Endothelial cell of umbilical vein (primary cell): Measurements from ENCODE around the gene CAPN5. TPM values are rescaled to one million over a fixed set of nuclear protein-coding genes. Genes with fewer than 3 reads are reported as not detected.

ENCODE experiments used
- BruUV-seq: library from RNA; stranded (reverse); fragments of 400-500 nt; replicated peaks from 2 replicates; lab custom pipeline; 2021; lab: Mats Ljungman, UMichigan
- CTCF ChIA-PET: fragments of 300-600, 350-600 bp; sonication (Branson Sonifier 250); formaldehyde crosslinking; loops from one replicate; lab custom pipeline; 2021; ENCODE audit warnings: antibody characterized with exemption, inconsistent platforms; lab: Charles Lee
- POLR2A ChIA-PET: fragments of 300-600, 350-600 bp; sonication (Branson Sonifier 250); formaldehyde crosslinking; loops from one replicate; lab custom pipeline; 2021; ENCODE audit warnings: antibody characterized with exemption, inconsistent platforms; lab: Charles Lee
- DNase-seq: peaks from one replicate; pipeline ENCODE4 v3.0.0-alpha.2; 2011; ENCODE audit warnings: low read depth, low spot score
- FAIRE-seq: peaks from 2 replicates; lab custom pipeline; 2011; peaks lifted over from hg19 to GRCh38; lab: Jason Lieb, UNC
- H2AFZ ChIP-seq: 2 replicates; pipeline ENCODE4 v1.6.0; 2012; ENCODE audit warnings: low read depth, low read length, control low read depth, inconsistent platforms
- H3K27ac ChIP-seq: 2 replicates; pipeline ENCODE4 v1.5.1; 2011; ENCODE audit warnings: low read depth, mild to moderate bottlenecking, control low read depth, low read length, moderate library complexity; ENCODE audit not compliant: insufficient read depth
- H3K27me3 ChIP-seq, 2 experiments: 2 replicates each; pipeline versions ENCODE4 v1.6.0 to v1.6.1; 2011; ENCODE audit warnings: low read length in 2 of 2, mixed read lengths in 1 of 2; ENCODE audit not compliant: control insufficient read depth in 2 of 2, insufficient read depth in 2 of 2
- H3K36me3 ChIP-seq, 2 experiments: 2 replicates in 1 of 2; 3 replicates in 1 of 2; pipeline ENCODE4 v1.5.1; 2011; ENCODE audit warnings: low read length in 2 of 2, mild to moderate bottlenecking in 1 of 2, moderate library complexity in 1 of 2; ENCODE audit not compliant: control insufficient read depth in 2 of 2, insufficient read depth in 2 of 2; ENCODE audit errors: extremely low read depth in 1 of 2
- H3K4me1 ChIP-seq: 3 replicates; pipeline ENCODE4 v1.5.1; 2011; ENCODE audit warnings: mild to moderate bottlenecking, low read length; ENCODE audit not compliant: control insufficient read depth, insufficient read depth; ENCODE audit errors: extremely low read depth
- H3K4me2 ChIP-seq: 2 replicates; pipeline ENCODE4 v1.6.1; 2011; ENCODE audit warnings: low read length, control low read depth, mixed read lengths; ENCODE audit not compliant: insufficient read depth
- H3K4me3 ChIP-seq, 3 experiments: fragments of 200-600 bp in 1 of 3; sonication (generic), shearing (Covaris generic) in 1 of 3; replicated peaks in 1 of 3; 2 replicates each; pipeline ENCODE4 v1.5.1; 2011 to 2016; ENCODE audit warnings: control low read depth in 3 of 3, low read length in 3 of 3, mild to moderate bottlenecking in 2 of 3, inconsistent platforms in 1 of 3, low read depth in 1 of 3, moderate library complexity in 1 of 3; ENCODE audit not compliant: insufficient read depth in 1 of 3
- H3K79me2 ChIP-seq: 2 replicates; pipeline ENCODE4 v1.6.0; 2012; ENCODE audit warnings: low read length, inconsistent platforms; ENCODE audit not compliant: control insufficient read depth, insufficient read depth
- H3K9ac ChIP-seq: replicated peaks from 2 replicates; pipeline ENCODE3; 2011; ENCODE audit warnings: low read length, control low read depth; ENCODE audit not compliant: insufficient read depth; ENCODE audit errors: extremely low read depth
- H3K9me1 ChIP-seq: replicated peaks from 3 replicates; pipeline ENCODE4 v1.6.0; 2011; ENCODE audit warnings: mild to moderate bottlenecking, low read length; ENCODE audit not compliant: control insufficient read depth, insufficient read depth; ENCODE audit errors: extremely low read depth
- H3K9me3 ChIP-seq: replicated peaks from 2 replicates; pipeline ENCODE4 v1.5.1; 2012; ENCODE audit warnings: low read length, inconsistent platforms; ENCODE audit not compliant: control insufficient read depth, insufficient read depth
- H4K20me1 ChIP-seq: replicated peaks from 2 replicates; pipeline ENCODE3; 2011; ENCODE audit warnings: mild to moderate bottlenecking, low read length; ENCODE audit not compliant: control insufficient read depth, insufficient read depth; ENCODE audit errors: extremely low read depth
- EZH2 ChIP-seq: IDR thresholded peaks from 2 replicates; pipeline ENCODE4 v1.6.1; 2012; ENCODE audit warnings: borderline replicate concordance, low read depth, mild to moderate bottlenecking, moderate library complexity, low read length, inconsistent platforms; ENCODE audit not compliant: severe bottlenecking
- FOS ChIP-seq: IDR thresholded peaks from 2 replicates; pipeline ENCODE4 v1.6.1; 2011; ENCODE audit warnings: mild to moderate bottlenecking, low read length, moderate library complexity, borderline replicate concordance; ENCODE audit not compliant: insufficient read depth
- GATA2 ChIP-seq: IDR thresholded peaks from 2 replicates; pipeline ENCODE4 v1.7.0; 2011; ENCODE audit warnings: low read depth, mild to moderate bottlenecking, moderate library complexity, mixed read lengths, low read length; ENCODE audit not compliant: insufficient read length, insufficient read depth
- JUN ChIP-seq: IDR thresholded peaks from 2 replicates; pipeline ENCODE4 v1.6.1; 2011; ENCODE audit warnings: borderline replicate concordance, low read depth; ENCODE audit not compliant: insufficient read length, insufficient read depth
- MYC ChIP-seq: IDR thresholded peaks from one replicate; pipeline ENCODE4 v1.6.1; 2011; ENCODE audit warnings: mild to moderate bottlenecking, low read depth, low read length
- POLR2A ChIP-seq: IDR thresholded peaks from 2 replicates; pipeline ENCODE4 v1.6.1; 2012; ENCODE audit warnings: low read depth, mild to moderate bottlenecking, control low read depth, low read length
- POLR2AphosphoS5 ChIP-seq: IDR thresholded peaks from 2 replicates; pipeline ENCODE4 v1.6.1; 2012; ENCODE audit warnings: low read depth, mild to moderate bottlenecking, control low read depth, low read length, moderate library complexity; ENCODE audit not compliant: insufficient read depth
- dilution Hi-C: fragments of 300-500 bp; cut with MboI; formaldehyde crosslinking; loops from one replicate; pipeline ENCODE4 v1.15.0; 2019; ENCODE audit warnings: low sequenced_read_pairs; ENCODE audit not compliant: extremely low pct_ligation_motif_present
- intact Hi-C: fragments of 100-400 bp; cut with micrococcal nuclease; formaldehyde crosslinking; loops from one replicate; pipeline ENCODE4 v1.10.0; 2022
- polyA plus RNA-seq, 4 experiments: library from polyadenylated mRNA; depleted of rRNA in 3 of 4; stranded (reverse) in 3 of 4; unstranded in 1 of 4; fragments of >200 nt; gene quantifications; 2 replicates each; pipeline versions ENCODE4 v1.2.1 to v1.2.3, GENCODE V29; 2011 to 2012; ENCODE audit warnings: missing spikeins in 1 of 4
- total RNA-seq: library from RNA; stranded (reverse); gene quantifications from 2 replicates; pipeline ENCODE4 v1.2.3, GENCODE V29; 2021
- TF ChIP-seq, protein P1 (sequence below), 2 donors: IDR thresholded peaks; 1 replicate in 1 of 2; 2 replicates in 1 of 2; pipeline ENCODE4 v1.5.1; 2011; ENCODE audit warnings: low read length in 2 of 2, mild to moderate bottlenecking in 2 of 2, moderate library complexity in 2 of 2, control low read depth in 1 of 2, inconsistent platforms in 1 of 2, low read depth in 1 of 2; ENCODE audit not compliant: insufficient read depth in 1 of 2; ENCODE audit errors: extremely low read depth in 1 of 2
- TF ChIP-seq, protein P2 (sequence below): IDR thresholded peaks from 2 replicates; pipeline ENCODE4 v1.6.1; 2011; ENCODE audit not compliant: insufficient read depth, insufficient read length

Gene CAPN5
- total and polyA plus RNA-seq, 2 donors (not counting 3 experiments of a cell fraction or from before 2014, with no cell fraction given) = 15.0 to 17.0 TPM

DNA sequence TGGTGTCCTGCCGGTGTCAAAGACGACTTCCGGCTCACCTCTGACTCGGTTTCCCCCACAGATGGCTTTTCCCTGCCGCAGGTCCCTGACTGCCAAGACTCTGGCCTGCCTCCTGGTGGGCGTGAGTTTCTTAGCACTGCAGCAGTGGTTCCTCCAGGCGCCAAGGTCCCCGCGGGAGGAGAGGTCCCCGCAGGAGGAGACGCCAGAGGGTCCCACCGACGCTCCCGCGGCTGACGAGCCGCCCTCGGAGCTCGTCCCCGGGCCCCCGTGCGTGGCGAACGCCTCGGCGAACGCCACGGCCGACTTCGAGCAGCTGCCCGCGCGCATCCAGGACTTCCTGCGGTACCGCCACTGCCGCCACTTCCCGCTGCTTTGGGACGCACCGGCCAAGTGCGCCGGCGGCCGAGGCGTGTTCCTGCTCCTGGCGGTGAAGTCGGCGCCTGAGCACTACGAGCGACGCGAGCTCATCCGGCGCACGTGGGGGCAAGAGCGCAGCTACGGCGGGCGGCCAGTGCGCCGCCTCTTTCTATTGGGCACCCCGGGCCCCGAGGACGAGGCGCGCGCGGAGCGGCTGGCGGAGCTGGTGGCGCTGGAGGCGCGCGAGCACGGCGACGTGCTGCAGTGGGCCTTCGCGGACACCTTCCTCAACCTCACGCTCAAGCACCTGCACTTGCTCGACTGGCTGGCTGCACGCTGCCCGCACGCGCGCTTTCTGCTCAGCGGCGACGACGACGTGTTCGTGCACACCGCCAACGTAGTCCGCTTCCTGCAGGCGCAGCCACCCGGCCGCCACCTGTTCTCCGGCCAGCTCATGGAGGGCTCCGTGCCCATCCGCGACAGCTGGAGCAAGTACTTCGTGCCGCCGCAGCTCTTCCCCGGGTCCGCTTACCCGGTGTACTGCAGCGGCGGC is 27.0 kb upstream of the CAPN5 start:
- Histone ChIP-seq H2AFZ (peak overlapping the region; percentile 84), H3K9ac (no peak overlapping the region), H3K4me3 (peak overlapping the region in 2 of 3 experiments; percentile 8 to 36), H3K9me3 (no peaks in the 10 kb centered on the region), H3K27me3 (peaks cover 8 to 11% of the 10 kb centered on the region in 2 experiments), H3K79me2 (no peaks in the 10 kb centered on the region), H3K27ac (no peak overlapping the region), H3K4me2 (peak overlapping the region; percentile 49), H3K4me1 (peaks cover 2% of the 10 kb centered on the region), H4K20me1 (no peaks in the 10 kb centered on the region), H3K36me3 (no peaks in the 10 kb centered on the region), H3K9me1 (no peaks in the 10 kb centered on the region)
- POLR2A ChIA-PET = no interaction called here
- intact Hi-C loops = loop anchor here (1.0 to 2.0 kb wide), 3 partner anchors 119 to 305 kb away; no protein-coding TSS in a partner anchor
- dilution Hi-C loops = no loop called here
- no peak for TF ChIP-seq POLR2AphosphoS5
- TF ChIP-seq EZH2 = no peak
- TF ChIP-seq, protein P1, sequence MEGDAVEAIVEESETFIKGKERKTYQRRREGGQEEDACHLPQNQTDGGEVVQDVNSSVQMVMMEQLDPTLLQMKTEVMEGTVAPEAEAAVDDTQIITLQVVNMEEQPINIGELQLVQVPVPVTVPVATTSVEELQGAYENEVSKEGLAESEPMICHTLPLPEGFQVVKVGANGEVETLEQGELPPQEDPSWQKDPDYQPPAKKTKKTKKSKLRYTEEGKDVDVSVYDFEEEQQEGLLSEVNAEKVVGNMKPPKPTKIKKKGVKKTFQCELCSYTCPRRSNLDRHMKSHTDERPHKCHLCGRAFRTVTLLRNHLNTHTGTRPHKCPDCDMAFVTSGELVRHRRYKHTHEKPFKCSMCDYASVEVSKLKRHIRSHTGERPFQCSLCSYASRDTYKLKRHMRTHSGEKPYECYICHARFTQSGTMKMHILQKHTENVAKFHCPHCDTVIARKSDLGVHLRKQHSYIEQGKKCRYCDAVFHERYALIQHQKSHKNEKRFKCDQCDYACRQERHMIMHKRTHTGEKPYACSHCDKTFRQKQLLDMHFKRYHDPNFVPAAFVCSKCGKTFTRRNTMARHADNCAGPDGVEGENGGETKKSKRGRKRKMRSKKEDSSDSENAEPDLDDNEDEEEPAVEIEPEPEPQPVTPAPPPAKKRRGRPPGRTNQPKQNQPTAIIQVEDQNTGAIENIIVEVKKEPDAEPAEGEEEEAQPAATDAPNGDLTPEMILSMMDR (IDR thresholded peaks at IDR 0.05; ENCODE audit: extremely low read depth in 1 of 2, insufficient read depth in 1 of 2, low read depth in 1 of 2, low read length in 2 of 2) = peak; percentile 48 to 70
- TF ChIP-seq JUN = no peak
- TF ChIP-seq MYC = no peak
- no peak for TF ChIP-seq GATA2
- TF ChIP-seq, protein P2, sequence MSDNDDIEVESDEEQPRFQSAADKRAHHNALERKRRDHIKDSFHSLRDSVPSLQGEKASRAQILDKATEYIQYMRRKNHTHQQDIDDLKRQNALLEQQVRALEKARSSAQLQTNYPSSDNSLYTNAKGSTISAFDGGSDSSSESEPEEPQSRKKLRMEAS = peak; percentile 67
- TF ChIP-seq FOS = no peak
- no peak for TF ChIP-seq POLR2A
- CTCF ChIA-PET = interaction anchor here (0.9 to 5.3 kb wide), 11 partner anchors 11 to 306 kb away, joined by 3 to 62 read pairs (median 5); no protein-coding TSS in a partner anchor
- FAIRE-seq (peak; percentile 73), DNase-seq (peak; percentile 53)
- BruUV-seq = no TSS peak
